AG04449 (cell line): ENCODE data around the gene GNG7.
"Not testable (repeated sequence)": the region's sequence is repeated elsewhere in the genome, so short reads cannot be mapped to it uniquely, and the experiment has no call there.

Experiments used
- CTCF ChIA-PET: fragments of 350-600 bp; formaldehyde crosslinking; extraction: SDS; loops from one replicate; lab custom pipeline; 2021; ENCODE audit warnings: antibody characterized with exemption; lab: Yijun Ruan, JAX
- POLR2A ChIA-PET: fragments of 400-600, 350-600 bp; formaldehyde crosslinking; extraction: SDS; loops from one replicate; lab custom pipeline; 2020; ENCODE audit warnings: antibody characterized with exemption, inconsistent platforms; lab: Yijun Ruan, JAX
- DNase-seq: peaks from one replicate; pipeline ENCODE4 v3.0.0-alpha.2; 2010; ENCODE audit warnings: low read depth, low spot score
- H3K4me3 ChIP-seq: 2 replicates; pipeline ENCODE4 v1.5.1; 2011; ENCODE audit warnings: low read depth, mild to moderate bottlenecking, control low read depth, low read length
- CTCF ChIP-seq: IDR thresholded peaks from one replicate; pipeline ENCODE4 v1.5.1; 2011; ENCODE audit warnings: mild to moderate bottlenecking, moderate library complexity, low read length, control low read depth, inconsistent platforms; ENCODE audit not compliant: insufficient read depth; ENCODE audit errors: missing control alignments

Gene GNG7

GRCh38 chr19:2509096-2509495, 193.4 kb downstream of the GNG7 start:
- no peak for DNase-seq
- ChIA-PET CTCF (no interaction called here), POLR2A (interaction anchor here (1.1 kb wide), 1 partner anchor 33 kb away, joined by 3 read pairs; no protein-coding TSS in a partner anchor)

GRCh38 chr19:2507109-2507508, 195.4 kb downstream of the GNG7 start:
- ChIA-PET POLR2A (interaction anchor here (0.6 kb wide), 1 partner anchor 29 kb away, joined by 3 read pairs; no protein-coding TSS in a partner anchor), CTCF (interaction anchor here (1.7 kb wide), 1 partner anchor 9 kb away, joined by 6 read pairs; no protein-coding TSS in a partner anchor)
- H3K4me3 ChIP-seq: no peak overlapping the region
- no peak for TF ChIP-seq CTCF
- no peak for DNase-seq

More at GRCh38 chr19:2509096-2509495, 193.4 kb downstream of the GNG7 start:
- no peak overlapping the region for H3K4me3 ChIP-seq
- TF ChIP-seq CTCF: no peak

GRCh38 chr19:2506656-2507055, 195.8 kb downstream of the GNG7 start:
- DNase-seq, H3K4me3 ChIP-seq, CTCF ChIA-PET: not testable (repeated sequence)
- POLR2A ChIA-PET: interaction anchor here (0.6 kb wide), 1 partner anchor 29 kb away, joined by 3 read pairs; no protein-coding TSS in a partner anchor

- no peak for TF ChIP-seq CTCF
- ChIA-PET POLR2A (interaction anchor here (0.6 to 2.7 kb wide), 5 partner anchors 20 to 75 kb away, joined by 3 to 26 read pairs (median 4); partner anchors contain the start of gene GADD45B), CTCF (interaction anchor here (1.0 to 2.6 kb wide), 3 partner anchors 44 to 133 kb away, joined by 3 to 6 read pairs (median 4); no protein-coding TSS in a partner anchor)
- H3K4me3 ChIP-seq: no peak overlapping the region
- no peak for DNase-seq
Observed at GRCh38 chr19:2503521-2504109, 198.9 kb downstream of the GNG7 start.

GRCh38 chr19:2500841-2501261, 201.6 kb downstream of the GNG7 start:
- ChIA-PET CTCF (no interaction called here), POLR2A (no interaction called here)
- no peak for TF ChIP-seq CTCF

GRCh38 chr19:2500156-2500555, 202.3 kb downstream of the GNG7 start:
- no peak for TF ChIP-seq CTCF
- CTCF ChIA-PET: no interaction called here
- H3K4me3 ChIP-seq: no peak overlapping the region
- DNase-seq: no peak
- POLR2A ChIA-PET: interaction anchor here (3.3 kb wide), 1 partner anchor 24 kb away, joined by 18 read pairs; the partner anchor contains the start of gene GADD45B

More at GRCh38 chr19:2500841-2501261, 201.6 kb downstream of the GNG7 start:
- no peak for DNase-seq
- H3K4me3 ChIP-seq: no peak overlapping the region
